NCI-H1436 (cell line): ENCODE results near the gene PAX3.

ENCODE experiments used
- DNase-seq: peaks from one replicate; lab custom pipeline; 2025; lab: John Stamatoyannopoulos, UW

PAX3 gene

DNA sequence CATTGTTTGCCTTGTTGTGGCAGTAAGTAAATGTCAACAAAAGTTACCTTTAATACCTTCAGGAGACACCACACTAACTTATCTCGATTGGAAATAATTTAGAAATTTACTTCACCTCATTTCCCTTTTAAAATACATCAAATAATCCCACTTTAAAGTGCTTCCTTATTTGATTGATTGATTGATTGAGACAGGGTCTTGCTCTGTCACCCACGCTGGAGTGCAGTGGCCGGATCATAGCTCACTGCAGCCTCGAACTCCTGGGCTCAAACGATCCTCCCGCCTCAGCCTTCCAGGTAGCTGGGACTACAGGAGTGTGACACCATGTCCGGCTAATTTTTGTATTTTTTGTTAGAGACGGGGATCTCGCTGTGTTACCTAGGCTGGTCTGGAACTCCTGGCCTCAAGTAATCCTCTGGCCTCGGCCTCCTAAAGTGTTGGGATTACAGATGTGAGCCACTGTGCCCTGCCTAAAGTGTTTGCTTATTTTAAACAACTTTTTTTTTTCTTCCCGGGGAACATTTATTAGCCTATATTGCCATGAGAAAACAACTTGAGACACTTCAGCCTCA lies 12.0 kb upstream of the PAX3 start:
- no peak for DNase-seq

GRCh38 chr2:222309766-222310165 lies 11.0 kb upstream of the PAX3 start:
- DNase-seq, result no peak

- no peak for DNase-seq
These were observed 10.6 kb upstream of the PAX3 start for GRCh38 chr2:222309361-222309760.

DNA sequence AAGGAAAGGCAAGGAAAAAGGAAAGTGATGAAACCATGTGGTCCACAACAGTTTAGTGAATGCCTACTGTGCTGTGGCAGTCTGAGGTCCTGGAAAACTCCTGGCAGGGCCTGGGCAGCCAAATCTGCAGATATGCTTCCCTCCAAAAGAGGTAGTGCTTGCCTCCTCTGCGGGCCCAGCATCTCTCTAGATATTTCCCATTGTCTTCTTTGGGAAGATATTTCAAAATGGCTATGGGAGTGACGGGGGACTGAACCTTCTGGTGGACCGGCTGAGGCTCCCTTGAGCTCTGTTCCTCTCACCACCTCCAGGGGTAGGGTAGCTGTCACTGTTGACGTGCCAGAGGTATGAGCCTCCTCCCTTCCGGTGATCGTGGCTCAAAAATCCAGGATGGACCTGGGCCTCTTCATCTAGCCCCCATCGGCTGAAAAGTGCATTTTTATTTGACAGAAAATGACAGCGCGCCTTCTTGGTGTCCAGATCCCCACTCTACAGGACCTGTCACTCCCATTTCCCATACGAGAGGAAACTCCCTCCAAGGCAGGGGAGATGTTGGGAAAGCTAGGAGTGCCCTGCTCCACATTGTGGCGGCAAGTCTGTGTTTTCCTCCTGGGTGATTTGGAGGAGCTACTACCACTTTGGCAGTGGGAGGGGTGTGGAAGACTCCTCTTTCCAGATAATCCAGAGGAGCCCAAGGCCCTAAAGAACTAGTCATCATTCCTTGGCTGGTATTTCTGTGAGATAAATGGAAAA lies 9.4 kb upstream of the PAX3 start:
- no peak for DNase-seq

DNA sequence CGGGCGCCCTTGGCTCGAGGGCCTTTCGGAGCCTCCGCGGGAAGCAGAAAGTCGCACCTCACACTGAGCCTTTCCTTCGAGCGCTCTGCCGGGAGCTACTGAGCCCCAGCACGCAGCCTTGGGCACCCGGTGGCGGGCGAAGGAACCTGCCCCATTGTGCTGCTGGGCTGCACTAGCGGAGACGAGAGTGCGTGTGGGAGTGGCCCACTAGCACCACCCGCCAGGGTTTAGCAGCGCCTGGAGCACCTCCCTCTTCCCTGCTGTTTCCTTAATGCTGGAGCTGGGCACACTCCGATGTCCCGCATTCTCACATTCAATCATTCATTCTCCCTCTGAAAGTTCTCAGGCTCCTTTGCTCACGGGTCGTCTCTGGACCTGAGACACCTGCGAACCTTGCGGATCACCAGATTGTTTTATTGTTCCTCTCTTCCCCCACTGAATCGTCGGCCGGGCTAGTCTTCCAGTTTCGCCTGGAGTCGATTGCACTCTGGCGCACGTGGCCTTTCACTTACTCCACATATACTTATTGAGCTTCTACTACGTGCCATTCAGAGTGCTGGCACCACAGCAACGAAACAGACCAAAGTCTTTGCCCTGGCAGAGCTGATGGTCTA lies 8.5 kb upstream of the PAX3 start:
- peak; percentile 20 for DNase-seq

GRCh38 chr2:222306393-222307142 lies 7.8 kb upstream of the PAX3 start:
- DNase-seq, result no peak

- peak; percentile 28 for DNase-seq
These were observed 7.0 kb upstream of the PAX3 start for GRCh38 chr2:222305516-222306392.

GRCh38 chr2:222304737-222305515 lies 6.1 kb upstream of the PAX3 start:
- DNase-seq, result no peak

DNA sequence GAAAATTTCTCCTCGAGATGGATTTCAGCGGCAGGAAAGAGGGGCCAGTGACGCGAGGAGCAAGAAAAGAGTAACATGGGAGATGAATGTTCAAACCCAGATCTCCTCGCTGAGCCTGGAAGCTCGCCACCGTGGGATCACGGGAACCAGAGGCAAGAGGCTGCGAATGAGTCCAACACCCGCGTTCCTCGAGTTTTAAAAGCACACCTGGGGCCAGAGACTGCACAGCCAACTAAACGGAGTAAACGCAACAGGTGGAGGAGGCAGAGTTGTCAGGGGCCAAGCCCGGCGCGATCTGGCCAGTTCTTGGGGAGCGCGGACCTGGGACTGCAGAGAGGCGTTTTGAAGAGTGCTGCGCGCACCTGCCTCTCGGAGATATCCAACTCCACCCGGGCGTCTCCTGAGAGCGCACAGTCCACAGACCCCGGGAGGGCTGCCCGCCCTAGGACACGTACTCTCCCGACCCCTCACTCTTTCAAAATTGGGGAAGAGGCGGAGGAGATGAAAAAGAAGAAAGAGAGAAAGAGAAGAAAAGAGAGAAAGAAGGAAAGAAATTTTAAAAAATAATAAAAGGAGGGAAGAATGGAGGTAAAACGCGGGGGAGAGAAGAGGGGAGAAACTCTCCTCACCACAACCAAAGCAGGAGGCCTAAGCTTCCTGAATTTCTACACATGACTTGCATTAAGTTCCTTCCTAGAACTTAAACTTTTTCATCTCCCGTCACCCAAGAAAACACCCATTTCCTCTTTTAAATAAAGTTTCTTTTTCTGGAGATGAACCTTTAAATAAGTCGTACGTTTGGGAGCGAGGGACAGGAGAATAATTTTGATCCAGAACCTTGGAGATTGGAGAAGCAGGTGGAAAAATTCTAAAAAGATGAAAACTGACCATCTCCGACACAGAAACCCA lies 5.3 kb upstream of the PAX3 start:
- DNase-seq, result no peak

DNA sequence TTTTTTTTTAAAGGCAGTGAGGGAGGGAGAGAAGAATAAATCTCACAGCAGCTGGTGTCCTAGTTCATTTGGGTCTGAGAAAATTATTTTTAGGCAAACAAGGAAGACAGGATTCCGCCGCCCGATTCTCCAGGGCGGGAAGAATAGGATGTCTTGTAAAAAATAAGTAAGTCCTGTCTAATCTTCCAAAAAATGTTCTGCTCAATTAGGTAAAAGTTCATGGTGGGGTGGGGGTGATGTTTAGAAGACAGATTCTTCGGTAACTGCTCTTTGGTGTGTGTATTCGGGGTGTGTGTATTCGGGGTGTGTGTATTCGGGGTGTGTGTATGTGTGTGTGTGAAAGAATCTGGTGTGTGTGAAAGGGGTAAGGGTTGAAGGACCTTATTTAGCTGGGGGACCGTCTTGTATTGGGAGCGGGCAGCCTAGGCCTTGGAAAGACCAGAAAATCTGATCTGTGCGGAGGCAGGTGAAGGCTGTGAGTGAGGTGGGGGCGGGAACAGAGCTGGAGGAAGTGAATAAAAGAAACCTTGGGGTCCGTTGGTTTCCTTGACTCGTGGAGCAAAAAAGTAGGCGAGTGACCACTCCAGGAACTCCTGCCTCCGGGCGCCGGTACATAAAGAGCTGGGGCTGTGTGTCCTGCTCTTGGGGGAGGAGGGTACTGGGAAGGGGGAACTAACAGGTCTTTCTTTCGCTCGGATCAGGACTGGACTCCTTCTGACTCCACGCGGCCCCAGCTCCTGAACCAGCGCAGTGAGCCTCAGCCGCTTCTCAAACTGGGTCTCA lies 4.4 kb upstream of the PAX3 start:
- DNase-seq, result no peak

DNA sequence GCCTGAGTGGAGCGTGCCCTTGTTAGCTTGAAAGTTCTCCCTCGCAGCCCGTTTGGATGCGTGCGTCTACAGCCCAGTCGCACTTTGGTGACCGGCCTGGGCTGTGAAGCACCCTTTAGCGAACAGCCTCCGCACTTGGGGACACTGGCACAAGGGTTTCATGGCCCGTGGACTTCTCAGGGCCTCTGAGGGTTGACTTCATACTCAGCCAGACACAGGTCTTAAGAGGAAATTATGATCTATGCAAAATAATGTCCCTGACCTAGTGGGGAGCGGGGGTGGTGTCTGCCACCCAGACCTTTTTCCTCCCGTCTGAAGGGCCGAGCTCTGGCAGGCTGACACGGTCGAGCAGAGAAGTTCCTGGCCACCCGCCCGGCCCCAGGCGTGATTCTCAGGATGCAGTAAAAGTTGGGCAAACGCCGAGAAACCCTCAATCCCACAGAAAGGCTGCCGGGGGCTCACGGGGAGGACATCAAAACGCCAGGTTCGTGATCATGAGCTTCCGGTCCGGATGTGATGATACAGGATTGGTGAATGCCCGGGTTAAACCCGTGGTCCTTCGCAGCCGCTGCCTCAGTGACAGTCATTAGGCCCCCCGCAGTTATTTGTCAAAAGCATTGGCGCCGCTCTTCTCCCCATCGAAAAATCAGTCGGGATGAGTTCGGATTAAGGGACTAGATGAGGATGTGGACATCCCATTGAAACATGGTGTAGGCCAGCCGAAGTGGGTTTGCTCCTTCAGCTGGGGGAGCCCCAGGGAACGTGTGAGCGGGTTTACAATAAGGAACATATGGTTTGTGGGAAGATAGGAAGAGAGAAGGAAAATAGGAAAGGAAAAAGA lies 3.6 kb upstream of the PAX3 start:
- no peak for DNase-seq

GRCh38 chr2:222301796-222302118 lies 3.0 kb upstream of the PAX3 start:
- no peak for DNase-seq

DNA sequence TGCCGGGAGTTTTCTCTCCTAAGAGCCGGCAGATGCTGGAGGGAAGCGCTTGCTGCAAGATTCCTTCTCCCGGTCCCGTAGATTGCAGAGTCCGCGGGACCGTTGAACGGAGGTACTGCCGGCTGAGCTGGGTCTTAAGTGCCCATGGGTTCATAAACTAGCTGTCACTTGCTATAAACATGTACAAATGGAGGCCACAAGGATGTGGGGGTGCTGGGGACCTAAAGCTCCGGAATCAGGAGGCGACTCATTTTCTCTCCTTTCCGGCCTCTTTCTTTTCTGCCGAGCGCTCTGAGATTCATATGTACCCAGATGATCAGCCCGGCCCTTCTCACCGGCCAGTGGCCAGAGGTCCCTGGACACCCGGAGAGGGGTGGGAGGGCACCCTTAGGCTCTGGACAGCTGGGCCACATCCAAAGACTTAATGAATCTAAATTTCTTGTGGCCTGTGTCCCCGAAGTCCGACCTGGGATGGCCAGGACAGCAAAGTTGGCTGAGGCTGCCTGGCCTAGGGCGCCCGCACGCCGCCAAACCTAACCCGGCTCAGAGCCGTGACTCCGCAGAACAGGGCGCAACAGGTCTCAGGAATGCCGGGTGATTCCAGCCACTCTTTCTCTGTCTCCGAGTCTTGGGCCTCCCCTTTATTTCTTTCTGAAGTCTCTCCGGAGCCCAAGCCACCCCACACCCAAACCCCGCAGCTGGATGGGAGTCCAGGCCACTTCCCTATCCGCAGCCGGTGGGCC lies 2.4 kb upstream of the PAX3 start:
- no peak for DNase-seq

DNA sequence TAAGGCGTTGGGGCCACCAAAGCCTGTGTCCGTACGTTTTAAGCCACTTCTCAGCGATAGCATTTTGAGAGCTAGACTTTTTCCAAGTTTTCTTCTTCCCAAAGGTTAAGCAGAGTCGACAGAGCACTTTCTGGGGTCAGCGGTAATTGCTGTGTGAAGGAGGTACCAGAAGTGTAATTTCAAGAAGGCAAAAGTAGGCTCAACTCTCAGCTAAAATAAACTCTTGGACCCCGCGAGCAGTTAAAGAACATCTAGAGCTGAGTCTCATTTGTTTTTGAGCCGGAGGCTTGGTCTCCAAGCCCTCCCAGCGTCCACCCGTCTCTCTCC lies 1.9 kb upstream of the PAX3 start:
- no peak for DNase-seq

DNA sequence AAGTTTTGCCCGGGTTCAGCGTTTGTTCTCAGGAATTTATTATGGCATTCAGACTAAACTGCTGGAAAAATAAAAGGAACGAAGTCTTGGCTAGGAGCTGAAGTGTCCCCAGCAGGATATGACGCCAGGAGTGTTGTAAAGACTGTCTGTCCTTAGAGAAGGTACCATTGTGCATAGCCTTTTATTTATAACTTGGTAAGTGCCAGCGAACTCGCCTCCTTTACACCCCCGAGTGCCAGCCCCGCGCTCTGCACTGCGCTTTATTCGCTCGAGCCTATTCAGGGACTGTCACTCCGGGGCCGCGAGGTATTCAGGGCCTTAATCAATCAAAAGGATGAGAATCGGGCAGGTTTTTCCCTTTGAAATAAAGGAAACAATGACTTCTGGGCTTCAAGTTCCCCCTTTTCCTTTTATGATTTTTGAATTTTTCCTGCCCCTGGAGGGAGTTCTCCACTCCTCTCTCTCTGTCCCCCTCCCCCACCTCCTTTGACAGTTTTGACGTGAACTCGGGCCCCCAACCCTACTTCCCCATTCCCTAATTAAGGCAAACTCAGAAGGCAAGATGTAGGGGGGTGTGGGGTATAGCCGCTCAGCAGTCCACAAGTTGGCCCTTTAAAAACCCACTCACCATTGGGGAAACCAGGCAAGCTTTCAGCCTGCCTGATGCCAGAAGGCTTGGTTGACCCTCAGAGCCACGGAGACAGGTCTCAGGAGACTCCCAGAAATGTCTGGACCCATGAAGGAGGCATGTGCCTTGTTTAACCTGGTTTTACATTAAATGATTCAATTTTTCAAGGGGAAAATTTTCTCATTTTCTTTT lies 1.3 kb upstream of the PAX3 start:
- DNase-seq, result no peak

DNA sequence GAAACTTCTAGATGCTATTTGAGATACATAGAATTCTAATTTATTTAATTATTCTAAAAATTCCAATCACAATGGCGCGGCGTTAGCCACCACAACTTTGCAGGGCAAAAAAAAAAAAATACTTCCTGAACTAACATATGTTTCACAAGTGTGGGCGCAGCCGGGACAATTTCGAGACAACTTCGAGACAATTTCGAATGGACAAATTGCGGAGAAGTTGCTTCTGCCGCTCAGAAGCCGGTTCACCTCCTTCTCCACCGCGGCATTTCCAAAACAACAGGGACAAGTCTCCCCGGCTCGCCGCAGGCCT lies 842 bp downstream of the PAX3 start:
- DNase-seq, result no peak

- DNase-seq, result no peak
These were observed 1.2 kb downstream of the PAX3 start for GRCh38 chr2:222297600-222297935.
